GM21737 (cell line): Measurements from ENCODE around the gene TMED10.
"Not testable (repeated sequence)": the region's sequence is repeated elsewhere in the genome, so short reads cannot be mapped to it uniquely, and the experiment has no call there.

Experiments
- ATAC-seq: cut with Tn5 transposase; IDR thresholded peaks from one replicate; pipeline ENCODE4 v1.9.1; 2021; ENCODE audit warnings: mild to moderate bottlenecking, moderate library complexity; ENCODE audit not compliant: unreplicated experiment

TMED10 gene

GRCh38 chr14:75191100-75191499 lies 14.7 kb upstream of the TMED10 start:
- ATAC-seq: no peak

GRCh38 chr14:75190023-75190422 lies 13.6 kb upstream of the TMED10 start:
- no peak for ATAC-seq

- no peak for ATAC-seq
Measured at GRCh38 chr14:75188520-75189268, 12.3 kb upstream of the TMED10 start.

GRCh38 chr14:75188086-75188485 lies 11.7 kb upstream of the TMED10 start:
- ATAC-seq: no peak

GRCh38 chr14:75186953-75187352 lies 10.5 kb upstream of the TMED10 start:
- no peak for ATAC-seq

GRCh38 chr14:75185251-75186040 lies 9.0 kb upstream of the TMED10 start:
- ATAC-seq: no peak

GRCh38 chr14:75184492-75184891 lies 8.1 kb upstream of the TMED10 start:
- no peak for ATAC-seq

GRCh38 chr14:75184039-75184438 lies 7.6 kb upstream of the TMED10 start:
- no peak for ATAC-seq

GRCh38 chr14:75183225-75183624 lies 6.8 kb upstream of the TMED10 start:
- no peak for ATAC-seq

GRCh38 chr14:75182821-75183220 lies 6.4 kb upstream of the TMED10 start:
- ATAC-seq: no peak

GRCh38 chr14:75182163-75182562 lies 5.8 kb upstream of the TMED10 start:
- ATAC-seq: not testable (repeated sequence)

- ATAC-seq: no peak
Measured at GRCh38 chr14:75181293-75182062, 5.1 kb upstream of the TMED10 start.

GRCh38 chr14:75175677-75176141 lies 703 bp downstream of the TMED10 start:
- ATAC-seq: peak; percentile 6

- ATAC-seq: no peak
Measured at GRCh38 chr14:75174066-75174465, 2.3 kb downstream of the TMED10 start.

GRCh38 chr14:75170772-75171171 lies 5.6 kb downstream of the TMED10 start:
- ATAC-seq: no peak

GRCh38 chr14:75168586-75169335 lies 7.7 kb downstream of the TMED10 start:
- ATAC-seq: no peak

- no peak for ATAC-seq
Measured at GRCh38 chr14:75167325-75167724, 9.1 kb downstream of the TMED10 start.

GRCh38 chr14:75165586-75166391 lies 10.6 kb downstream of the TMED10 start:
- no peak for ATAC-seq

GRCh38 chr14:75164809-75165208 lies 11.6 kb downstream of the TMED10 start:
- no peak for ATAC-seq

- no peak for ATAC-seq
Measured at GRCh38 chr14:75163677-75164076, 12.7 kb downstream of the TMED10 start.
